Tibial nerve (tissue), 3 donors: ENCODE results near the gene DCD.

Experiments used
- POLR2A ChIP-seq, 2 donors: fragments of 450-650 bp; IDR thresholded peaks; one replicate each; pipeline ENCODE4 v1.6.1; 2017; ENCODE audit warnings: antibody characterized with exemption in 2 of 2, mild to moderate bottlenecking in 2 of 2, moderate library complexity in 2 of 2
- TF ChIP-seq, protein P1 (sequence below), 5 experiments: fragments of 200-600 bp in 3 of 5; fragments of 450-650 bp in 2 of 5; sonication (generic) in 3 of 5; IDR thresholded peaks; one replicate each; pipeline ENCODE4 v1.5.1; 2016 to 2019; ENCODE audit warnings: antibody characterized with exemption in 5 of 5, mild to moderate bottlenecking in 3 of 5, moderate library complexity in 2 of 5

- TF ChIP-seq, protein P1, sequence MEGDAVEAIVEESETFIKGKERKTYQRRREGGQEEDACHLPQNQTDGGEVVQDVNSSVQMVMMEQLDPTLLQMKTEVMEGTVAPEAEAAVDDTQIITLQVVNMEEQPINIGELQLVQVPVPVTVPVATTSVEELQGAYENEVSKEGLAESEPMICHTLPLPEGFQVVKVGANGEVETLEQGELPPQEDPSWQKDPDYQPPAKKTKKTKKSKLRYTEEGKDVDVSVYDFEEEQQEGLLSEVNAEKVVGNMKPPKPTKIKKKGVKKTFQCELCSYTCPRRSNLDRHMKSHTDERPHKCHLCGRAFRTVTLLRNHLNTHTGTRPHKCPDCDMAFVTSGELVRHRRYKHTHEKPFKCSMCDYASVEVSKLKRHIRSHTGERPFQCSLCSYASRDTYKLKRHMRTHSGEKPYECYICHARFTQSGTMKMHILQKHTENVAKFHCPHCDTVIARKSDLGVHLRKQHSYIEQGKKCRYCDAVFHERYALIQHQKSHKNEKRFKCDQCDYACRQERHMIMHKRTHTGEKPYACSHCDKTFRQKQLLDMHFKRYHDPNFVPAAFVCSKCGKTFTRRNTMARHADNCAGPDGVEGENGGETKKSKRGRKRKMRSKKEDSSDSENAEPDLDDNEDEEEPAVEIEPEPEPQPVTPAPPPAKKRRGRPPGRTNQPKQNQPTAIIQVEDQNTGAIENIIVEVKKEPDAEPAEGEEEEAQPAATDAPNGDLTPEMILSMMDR (IDR thresholded peaks at IDR 0.05): no peak
- TF ChIP-seq POLR2A (IDR thresholded peaks at IDR 0.05): no peak
Observed at GRCh38 chr12:54612225-54612750, 35.9 kb downstream of the DCD start.
